Fibroblast of lung (primary cell): Measurements from ENCODE around the gene BCL2L12.

Experiments
- CTCF ChIP-seq, 2 donors: IDR thresholded peaks in 1 of 2; conservative IDR thresholded peaks in 1 of 2; 1 replicate in 1 of 2; 2 replicates in 1 of 2; pipeline ENCODE4 v1.5.1; 2011 to 2012; ENCODE audit warnings: low read length in 2 of 2, control low read depth in 1 of 2, inconsistent platforms in 1 of 2, low read depth in 1 of 2, mild to moderate bottlenecking in 1 of 2
- EZH2 ChIP-seq: IDR thresholded peaks from 2 replicates; pipeline ENCODE4 v1.5.1; 2012; ENCODE audit warnings: low read length, control low read depth, mild to moderate bottlenecking; ENCODE audit errors: missing control alignments

GRCh38 chr19:49663224-49663623 lies 2.5 kb upstream of the BCL2L12 start:
- TF ChIP-seq EZH2 (no peak), CTCF (conservative IDR thresholded peaks at IDR 0.05 in 1 of 2, IDR thresholded peaks at IDR 0.05 in 1 of 2; ENCODE audit: low read depth in 1 of 2, low read length in 2 of 2) (no peak)
